Lung microvascular endothelial cell (primary cell): ENCODE measurements around the gene ZSCAN5B. TPM values are rescaled to one million over a fixed set of nuclear protein-coding genes. Genes with fewer than 3 reads are reported as not detected.

Experiments used
- DNase-seq, 2 donors: peaks; one replicate each; pipeline versions ENCODE4 v3.0.0 to v3.0.0-alpha.2; 2010; ENCODE audit warnings: low read depth in 2 of 2
- total RNA-seq: library from RNA; depleted of rRNA; stranded (reverse); fragments of >200 nt; gene quantifications from 2 replicates; pipeline ENCODE4 v1.2.1, GENCODE V29; 2014

Gene ZSCAN5B
- total RNA-seq, 1 donor from 2014 or later = not detected

DNA sequence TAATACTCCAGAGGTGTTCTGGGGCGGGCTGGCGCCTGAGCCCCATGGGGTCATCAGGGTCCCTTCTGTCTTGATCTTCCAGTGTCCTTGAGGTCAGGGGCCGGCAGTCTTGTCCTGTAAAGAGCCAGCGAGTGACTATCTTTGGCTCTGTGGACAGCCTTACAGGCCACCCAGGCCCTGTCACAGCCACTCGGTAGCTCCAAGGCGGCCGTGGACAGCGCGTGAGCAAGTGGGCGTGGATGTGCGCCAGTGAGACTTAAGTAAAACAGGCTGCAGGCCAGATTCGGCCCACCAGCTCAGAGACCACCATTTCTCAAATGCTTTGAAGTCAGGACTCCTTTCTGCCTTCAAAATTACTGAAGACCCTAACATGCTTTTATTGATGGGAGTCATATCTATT lies 52.8 kb downstream of the ZSCAN5B start:
- no peak for DNase-seq

DNA sequence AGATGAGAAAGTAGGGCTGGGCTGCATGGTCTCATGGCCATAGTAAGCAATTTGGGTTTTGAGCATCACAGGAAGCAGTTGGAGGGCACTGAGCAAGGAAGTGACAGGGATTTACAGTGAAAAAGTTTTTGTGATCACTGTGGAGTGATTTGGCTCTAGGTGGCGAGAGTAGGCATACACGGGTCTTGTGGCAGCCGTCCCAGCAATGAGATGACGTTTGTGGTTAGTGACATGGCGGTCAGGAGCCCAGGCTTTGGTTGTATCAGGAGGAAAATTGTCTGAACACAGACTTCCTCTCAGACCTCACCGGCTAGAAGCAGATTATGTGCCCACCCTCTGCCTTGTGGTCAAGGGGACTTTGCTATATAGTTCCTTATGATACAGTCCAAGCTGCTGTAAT lies 53.2 kb downstream of the ZSCAN5B start:
- no peak for DNase-seq

DNA sequence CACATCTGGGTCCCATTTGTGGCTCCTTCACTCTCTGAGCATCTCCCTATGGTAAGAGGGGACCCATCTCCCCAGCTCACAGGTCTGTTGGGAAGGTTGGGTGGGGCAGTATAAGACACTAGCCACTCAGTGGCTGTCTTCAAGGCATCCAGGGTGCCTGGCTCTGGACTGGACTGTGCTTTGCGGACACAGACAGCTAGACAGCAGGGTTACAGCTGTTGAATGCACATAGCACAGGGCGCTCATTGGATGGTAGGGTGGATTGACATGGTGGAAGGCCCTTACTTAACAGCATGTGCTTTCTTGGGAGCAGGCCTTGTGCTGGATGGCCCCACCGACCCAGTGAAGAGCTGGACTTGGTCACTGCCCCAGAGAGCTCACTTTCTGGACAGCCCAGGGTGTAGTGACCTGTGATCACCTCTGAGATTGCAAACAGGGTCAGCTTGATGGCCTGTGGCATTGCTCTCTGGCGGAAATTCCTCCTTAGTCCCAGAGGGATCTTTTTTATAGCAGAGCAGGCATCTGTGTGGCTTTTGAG lies 54.6 kb downstream of the ZSCAN5B start:
- no peak for DNase-seq

DNA sequence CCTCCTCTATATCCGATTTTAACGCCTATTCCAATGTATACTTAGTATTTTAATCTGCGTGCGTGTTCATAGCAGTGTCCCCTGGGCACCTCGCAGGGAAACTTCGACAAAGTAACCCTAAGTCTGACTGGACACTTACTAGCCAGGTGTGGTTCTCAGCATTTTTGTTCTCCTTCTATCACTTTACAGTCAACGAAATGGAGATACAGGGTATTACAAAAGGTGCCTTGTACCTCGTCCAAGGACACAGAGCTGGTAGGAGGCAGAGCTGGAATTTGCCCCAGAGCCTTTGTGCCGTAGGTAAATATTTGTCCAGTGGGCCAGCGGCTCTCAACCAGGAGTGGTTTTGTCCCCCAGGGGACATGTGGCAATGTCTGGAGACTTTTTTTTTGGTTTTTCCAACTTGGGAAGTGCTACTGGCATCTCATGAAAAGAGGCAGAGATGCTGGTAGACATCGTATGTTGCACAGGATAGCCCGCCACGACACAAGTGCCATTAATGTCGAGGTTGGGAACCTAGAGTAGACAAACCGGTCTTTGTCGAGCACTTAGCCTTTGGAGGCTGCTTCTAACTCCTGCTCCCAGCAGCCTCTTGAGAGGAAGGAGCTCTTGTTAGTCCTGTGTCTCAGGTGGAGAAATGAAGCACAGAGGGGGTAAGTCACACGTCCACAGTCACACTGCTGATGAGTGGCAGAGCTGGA lies 55.3 kb downstream of the ZSCAN5B start:
- DNase-seq = no peak

DNA sequence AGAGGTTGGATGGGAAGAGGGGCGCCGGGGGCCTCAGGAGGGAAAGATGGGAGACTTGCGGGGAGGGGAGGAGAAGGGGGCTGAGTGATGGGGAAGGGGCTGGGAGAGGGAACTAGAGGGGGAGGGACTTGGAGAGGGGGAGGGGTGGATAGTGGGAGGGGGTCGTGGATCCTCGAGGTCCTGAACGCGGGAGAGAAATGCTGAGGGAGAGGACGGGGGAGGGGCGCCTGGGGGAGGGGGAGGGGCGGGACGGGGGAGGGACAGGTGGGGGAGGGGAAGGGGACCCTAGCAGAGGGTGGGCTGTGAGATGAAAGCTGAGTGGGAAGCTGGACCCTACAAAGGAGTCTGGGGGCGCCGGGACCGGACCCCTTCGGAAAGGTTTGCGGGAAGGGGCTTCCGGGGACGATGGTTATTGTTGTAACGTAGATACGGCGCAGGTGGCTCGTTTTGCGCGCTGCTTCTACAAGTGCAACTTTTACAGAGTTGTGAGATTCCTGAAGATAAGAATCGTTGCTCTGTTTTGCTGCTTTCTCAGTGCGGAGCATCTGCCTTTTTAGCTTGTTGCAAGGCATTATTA lies 56.1 kb downstream of the ZSCAN5B start:
- DNase-seq = no peak

DNA sequence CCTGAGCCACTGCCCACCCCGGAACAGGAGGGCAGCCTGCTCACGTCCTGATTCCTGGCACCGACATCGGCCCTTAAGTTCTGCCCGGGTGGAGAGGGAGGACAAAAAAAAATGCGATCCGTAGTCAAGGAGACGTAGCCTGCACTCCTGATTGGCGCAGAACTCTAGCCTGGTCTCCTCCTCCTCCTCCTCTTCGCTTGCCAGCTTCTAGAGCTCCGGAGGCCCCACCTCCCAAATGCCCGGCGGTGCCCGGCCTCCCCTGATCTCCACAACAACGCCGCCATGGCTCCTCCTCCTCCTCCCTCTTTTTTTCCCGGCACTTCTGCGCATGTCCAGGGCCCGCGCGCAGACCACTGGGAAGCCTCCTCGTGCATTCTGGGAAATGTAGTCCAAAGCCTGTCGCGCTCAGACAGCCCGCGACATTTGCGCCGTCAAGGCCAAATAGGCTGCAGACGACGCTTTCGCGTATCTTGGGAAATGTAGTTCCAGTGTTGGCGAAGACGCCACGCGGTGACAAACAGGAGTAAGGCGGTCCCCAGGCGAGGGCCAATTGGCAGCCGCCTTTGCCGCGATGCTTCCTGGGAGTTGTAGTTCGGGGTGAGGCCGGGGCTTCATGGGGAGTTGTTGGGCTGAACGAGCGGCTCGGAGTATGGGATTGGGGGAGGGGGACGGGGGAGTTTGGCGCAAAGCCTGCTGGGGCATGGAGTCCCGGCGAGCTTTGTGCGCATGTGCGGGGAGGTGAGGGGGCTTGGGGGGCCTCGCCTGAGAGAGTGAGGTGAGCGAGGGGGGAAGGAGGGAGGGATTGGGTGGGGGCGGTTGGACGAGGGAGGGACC lies 56.8 kb downstream of the ZSCAN5B start, which contains the start of gene ZNF444:
Gene ZNF444 (plus strand): TSS at position 705 of the 834 bp plus-strand sequence. CDS start 5,625 bp downstream, outside the sequence.
- DNase-seq = peak; percentile 100

DNA sequence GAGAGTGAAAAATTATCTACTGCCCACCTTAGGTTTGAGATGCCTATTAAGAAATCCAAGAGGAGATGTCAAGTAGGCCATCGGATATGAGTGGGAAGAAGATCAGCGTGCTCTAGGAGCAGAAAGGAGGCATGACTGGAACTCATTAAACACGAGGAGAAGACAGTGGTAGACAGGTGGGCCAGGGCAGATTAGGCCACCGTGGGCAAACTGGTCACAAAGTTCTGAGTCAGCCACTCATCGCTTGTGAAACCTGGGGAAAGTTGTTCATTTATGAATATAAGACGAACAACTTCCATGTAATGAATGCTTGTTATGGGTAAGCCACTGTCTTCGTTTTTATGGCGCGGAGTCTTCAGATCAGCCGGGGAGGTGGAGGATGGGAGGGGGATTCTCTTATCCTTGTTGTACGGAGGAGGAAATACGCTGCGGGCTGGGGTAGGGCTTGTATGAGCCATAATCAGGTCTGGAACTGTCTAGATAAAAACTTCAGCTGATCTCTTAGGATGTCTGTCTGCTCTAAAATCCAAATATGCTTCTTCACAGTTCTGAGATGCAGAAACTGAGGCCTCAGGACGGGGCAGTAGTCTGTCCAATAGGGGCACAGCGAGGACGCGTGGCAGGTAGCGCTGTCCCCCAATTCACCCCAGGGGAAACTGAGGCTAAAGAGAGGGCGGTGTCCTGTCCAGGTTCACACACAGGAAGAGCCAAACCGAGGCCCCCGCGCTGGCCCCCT lies 57.6 kb downstream of the ZSCAN5B start:
- DNase-seq = no peak

Other genes starting within 250 kb of the ZSCAN5B start
- not detected in 2 replicates for gene NLRP8, start 250.0 kb downstream of the ZSCAN5B start, total RNA-seq
- gene NLRP5, start 211.0 kb downstream of the ZSCAN5B start, total RNA-seq = not detected in 2 replicates
- 20.9 and 31.0 TPM in 2 replicates for gene ZNF787, start 76.5 kb downstream of the ZSCAN5B start, total RNA-seq
- 8.1 and 12.5 TPM in 2 replicates for gene ZNF444, start 56.5 kb downstream of the ZSCAN5B start, total RNA-seq
- not detected in 2 replicates for gene GALP, start 21.8 kb downstream of the ZSCAN5B start, total RNA-seq
- not detected in 2 replicates for gene ZSCAN5C, start 4.5 kb upstream of the ZSCAN5B start, total RNA-seq
- 1.3 and 2.4 TPM in 2 replicates for gene EDDM13, start 75.0 kb upstream of the ZSCAN5B start, total RNA-seq
- 4.1 and 7.1 TPM in 2 replicates for gene ZSCAN5A, start 117.1 kb upstream of the ZSCAN5B start, total RNA-seq
- gene ZNF582, start 195.8 kb upstream of the ZSCAN5B start, total RNA-seq = 2.0 and 4.0 TPM in 2 replicates
- 2.0 and 5.8 TPM in 2 replicates for gene ZNF583, start 206.5 kb upstream of the ZSCAN5B start, total RNA-seq